ENCODE data around the gene ARHGAP24.

- TF ChIP-seq CTCF (IDR thresholded peaks at IDR 0.05) (no peak), POLR2A (IDR thresholded peaks at IDR 0.05) (no peak)
Measured at GRCh38 chr4:85823295-85823694, 348.3 kb downstream of the ARHGAP24 start.
